Fibroblast of skin of abdomen (primary cell): ENCODE data around the gene LDHD.

Experiments used
- DNase-seq: peaks from one replicate; pipeline ENCODE4 v3.0.0-alpha.2; 2013

The LDHD gene

GRCh38 chr16:75079346-75079926 lies 37.1 kb downstream of the LDHD start:
- no peak for DNase-seq

DNA sequence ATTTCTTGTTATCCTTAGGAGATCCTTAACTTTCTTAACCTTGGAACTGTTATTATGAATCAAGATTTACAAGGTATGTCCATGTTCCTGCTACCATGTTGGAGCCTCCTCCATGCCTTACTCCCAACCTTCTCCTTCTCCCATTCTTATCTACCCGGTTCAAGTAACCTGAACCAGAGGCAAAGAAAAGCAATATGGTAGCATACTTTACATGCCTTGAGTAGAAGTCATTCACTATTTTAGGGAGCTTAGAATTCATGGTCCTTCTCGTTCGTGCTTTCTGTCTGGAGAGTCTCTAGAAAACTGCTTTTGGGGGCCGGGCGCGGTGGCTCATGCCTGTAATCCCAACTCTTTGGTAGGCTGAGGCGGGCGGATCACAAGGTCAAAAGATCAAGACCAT lies 37.7 kb downstream of the LDHD start:
- DNase-seq, result no peak

- DNase-seq, result no peak
Measured at GRCh38 chr16:75075688-75076268, 40.8 kb downstream of the LDHD start.

GRCh38 chr16:75074920-75075687 lies 41.5 kb downstream of the LDHD start:
- no peak for DNase-seq

DNA sequence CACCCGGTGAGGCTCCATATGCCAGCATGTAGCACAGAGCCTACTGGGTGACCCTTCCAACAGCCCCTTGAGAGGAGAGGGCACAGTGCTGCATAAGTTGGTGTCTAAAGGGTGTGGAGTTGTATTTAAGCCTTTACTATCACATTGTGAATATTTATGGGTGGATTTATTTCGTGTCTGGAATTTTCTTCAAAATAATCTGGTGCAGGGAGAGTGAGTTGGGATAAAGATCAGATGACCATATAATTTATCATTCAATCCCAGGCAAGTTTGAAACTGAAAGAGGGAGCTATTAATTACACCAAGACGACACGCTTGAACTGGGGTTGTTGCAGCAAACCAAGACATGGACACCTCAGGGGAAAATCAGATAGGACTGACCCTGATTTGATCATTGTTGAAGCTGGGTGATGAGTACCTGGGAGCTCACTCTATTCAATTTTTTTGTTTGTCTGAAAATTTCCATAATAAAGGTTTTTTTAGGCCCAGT lies 42.2 kb downstream of the LDHD start:
- no peak for DNase-seq

GRCh38 chr16:75073545-75074303 lies 42.9 kb downstream of the LDHD start:
- DNase-seq, result peak; percentile 16

- DNase-seq, result no peak
Measured at GRCh38 chr16:75072239-75072947, 44.2 kb downstream of the LDHD start.

DNA sequence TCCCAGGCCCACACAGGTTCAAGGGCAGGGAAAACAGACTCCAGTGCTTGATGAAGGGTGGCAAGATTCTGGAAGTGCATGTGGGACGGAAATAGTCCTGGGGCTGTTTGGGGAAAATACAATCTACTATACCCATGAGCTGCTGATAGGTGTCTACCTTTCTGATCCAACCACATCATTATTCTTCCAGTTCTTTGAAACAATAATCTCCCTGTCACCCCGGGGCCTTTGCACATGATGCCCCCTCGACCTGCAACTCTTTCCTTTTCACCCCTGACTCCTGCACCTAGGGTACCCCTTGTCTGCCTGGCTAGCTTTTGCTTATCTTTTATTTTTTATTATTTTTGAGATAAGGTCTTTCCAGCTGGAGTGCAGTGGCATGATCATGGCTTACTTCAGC lies 45.0 kb downstream of the LDHD start:
- no peak for DNase-seq

GRCh38 chr16:75070012-75070841 lies 46.4 kb downstream of the LDHD start:
- DNase-seq, result no peak

DNA sequence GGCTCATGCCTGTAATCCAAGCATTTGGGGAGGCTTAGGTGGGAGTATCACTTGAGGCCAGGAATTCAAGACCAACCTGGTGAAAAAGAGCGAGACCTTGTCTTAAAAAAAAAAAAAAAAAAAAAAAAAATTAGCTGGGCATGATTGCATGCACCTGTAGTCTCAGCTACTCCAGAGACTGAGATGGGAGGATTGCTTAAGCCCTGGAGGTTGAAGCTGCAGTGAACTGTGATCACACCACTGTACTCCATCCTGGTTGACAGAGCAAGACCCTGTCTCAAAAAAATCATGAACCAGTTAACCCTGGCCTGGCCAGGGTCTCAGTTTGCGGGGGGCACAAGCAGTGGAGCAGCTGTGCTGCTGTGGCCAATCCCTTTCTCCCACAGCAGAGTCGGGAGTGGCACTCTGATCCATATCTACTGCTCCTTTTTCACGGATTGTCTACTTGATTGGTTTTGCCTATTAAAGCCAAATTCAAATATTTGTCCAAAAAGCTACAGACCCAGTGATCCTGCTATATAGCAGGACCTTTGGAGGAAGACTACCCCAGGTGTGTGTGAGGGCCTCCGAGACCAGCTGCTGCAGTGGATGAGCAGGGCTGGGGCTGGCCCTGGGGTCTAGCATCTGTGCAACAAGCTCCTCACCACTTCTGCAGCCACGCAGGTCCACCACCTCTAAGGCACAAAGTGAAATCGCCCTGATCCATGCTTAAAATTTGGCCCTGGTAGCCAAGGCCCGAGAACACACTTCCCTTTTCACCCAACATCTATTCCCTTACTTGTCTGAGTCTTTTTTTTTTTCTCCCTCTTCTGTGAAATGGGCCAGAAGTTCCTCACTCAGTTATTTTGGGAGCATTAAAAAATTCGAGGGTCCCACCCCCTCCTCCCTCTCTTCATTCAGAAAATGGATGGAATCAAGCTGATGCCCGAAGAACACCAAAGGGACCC lies 48.2 kb downstream of the LDHD start:
- DNase-seq, result no peak

GRCh38 chr16:75066861-75067447 lies 49.6 kb downstream of the LDHD start:
- no peak for DNase-seq

- no peak for DNase-seq
Measured at GRCh38 chr16:75065521-75066149, 50.9 kb downstream of the LDHD start.

DNA sequence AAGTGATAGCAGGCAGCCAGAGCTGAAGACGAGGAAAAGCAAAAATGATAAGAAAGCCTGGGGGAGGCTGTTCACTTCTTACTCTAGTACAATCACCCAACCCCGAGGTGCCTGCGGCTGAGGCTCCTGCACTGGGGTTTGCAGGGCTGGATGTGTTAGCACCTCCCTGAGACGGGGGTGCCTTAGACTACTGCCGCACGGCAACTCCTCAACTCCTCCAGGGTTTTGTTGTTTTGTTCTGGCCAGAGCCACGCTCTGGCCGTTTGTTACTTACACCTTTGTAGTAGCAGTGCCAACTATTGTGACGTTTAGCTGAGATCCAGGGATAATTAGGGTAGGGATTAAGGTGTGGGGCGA lies 51.5 kb downstream of the LDHD start:
- no peak for DNase-seq

DNA sequence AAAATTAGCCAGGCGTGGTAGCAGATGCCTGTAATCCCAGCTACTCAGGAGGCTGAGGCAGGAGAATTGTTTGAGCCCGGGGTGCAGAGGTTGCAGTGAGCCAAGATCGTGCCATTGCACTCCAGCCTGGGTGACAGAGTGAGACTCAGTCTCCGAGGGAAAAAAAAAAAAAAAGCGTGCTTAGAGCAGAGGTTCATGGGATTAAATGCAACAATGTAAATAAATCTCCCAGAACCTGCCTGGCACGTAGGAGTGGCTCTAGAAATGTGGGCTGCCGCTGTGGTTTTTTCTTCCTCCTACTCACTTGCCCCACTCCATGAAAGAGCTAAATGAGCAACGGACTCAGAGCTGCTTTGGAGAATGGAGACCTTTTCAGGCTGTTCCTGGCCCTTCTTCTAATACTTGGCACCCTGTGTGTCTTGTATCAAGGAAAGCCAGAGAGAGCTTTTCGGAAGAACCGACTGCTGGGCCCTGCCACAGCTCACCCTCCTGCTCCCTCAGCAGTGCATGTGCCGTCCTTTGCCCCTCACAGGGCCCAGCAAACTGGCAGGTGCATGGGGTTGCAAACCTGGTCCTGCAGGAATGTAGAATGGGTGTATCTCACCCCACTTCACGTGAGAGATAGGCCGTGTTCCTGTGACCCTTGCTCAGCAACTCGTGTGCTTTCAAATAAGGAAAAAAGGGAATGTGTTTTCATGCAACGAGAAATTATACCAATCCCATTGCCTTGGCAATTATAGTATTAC lies 52.0 kb downstream of the LDHD start:
- no peak for DNase-seq

- DNase-seq, result no peak
Measured at GRCh38 chr16:75063549-75064088, 53.0 kb downstream of the LDHD start.

GRCh38 chr16:75062976-75063346 lies 53.6 kb downstream of the LDHD start:
- no peak for DNase-seq

DNA sequence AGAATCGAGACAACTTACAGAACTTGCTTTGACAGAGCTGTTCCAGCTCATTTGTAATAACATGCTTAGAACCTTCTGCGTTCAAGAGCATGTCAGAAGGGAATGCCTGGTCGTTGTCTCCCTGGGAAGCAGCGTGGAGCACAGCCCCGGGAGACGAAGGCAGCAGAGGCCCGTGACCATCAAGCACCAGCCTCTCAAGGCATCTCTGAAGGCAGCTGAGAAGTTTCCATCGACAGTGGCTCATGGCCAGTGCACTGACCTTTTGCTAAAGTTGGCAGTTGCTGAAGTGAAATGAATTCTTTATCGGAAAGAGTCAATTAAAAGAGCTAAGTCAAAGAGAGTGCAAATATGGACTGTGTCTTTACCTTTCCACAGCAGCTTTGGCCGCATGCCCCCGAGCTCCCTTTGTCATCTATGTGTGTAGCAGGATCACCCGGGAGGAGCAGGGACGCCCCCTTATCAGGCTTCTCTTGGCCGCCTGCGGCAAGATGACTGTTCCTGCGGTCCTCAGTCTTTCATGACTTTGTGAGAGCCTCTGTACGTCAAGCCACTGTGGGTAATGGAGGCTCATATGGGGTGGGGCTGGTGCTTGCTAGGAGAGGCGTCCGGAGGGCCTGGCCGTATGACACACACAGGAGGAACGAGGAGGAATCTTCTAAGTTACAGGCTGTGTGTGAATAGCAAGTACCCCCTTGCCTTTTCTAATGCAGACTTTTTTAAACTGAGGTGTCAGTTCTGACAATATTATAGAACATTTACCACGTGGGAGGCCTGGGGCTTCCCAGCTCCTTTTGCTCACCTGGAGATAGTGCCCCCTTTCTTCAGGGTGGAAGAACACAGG lies 54.2 kb downstream of the LDHD start:
- DNase-seq, result no peak
